HUDEP-2 (cell line): Measurements from ENCODE around the gene GRIN3B.
A peak's percentile ranks its signal among the peaks of the same experiment; 100 is the strongest.
"Not testable (repeated sequence)": the region's sequence is repeated elsewhere in the genome, so short reads cannot be mapped to it uniquely, and the experiment has no call there.

Source experiments
- DNase-seq, 76 experiments: peaks; one replicate each; lab custom pipeline; 2025; ENCODE audit not compliant: unreplicated experiment in 76 of 76; lab: John Stamatoyannopoulos, UW

GRIN3B gene

DNA sequence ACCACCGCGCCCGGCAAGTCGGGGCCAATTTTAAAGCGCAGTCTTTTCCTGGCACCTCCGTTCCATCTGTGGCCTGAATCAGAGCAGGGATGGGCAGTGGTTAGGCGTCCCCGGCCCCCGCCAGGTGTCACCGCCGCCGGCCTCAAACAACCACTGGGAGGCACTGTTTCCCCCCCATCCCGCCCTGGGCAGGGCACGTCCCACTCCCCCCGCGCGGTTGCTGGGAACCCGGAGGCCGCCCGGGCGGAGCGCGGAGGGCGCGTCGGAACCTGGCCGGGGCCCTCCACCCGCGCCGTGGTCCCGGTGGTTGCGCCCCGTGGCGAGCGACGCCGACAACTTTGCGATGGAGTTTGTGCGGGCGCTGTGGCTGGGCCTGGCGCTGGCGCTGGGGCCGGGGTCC is at the start of gene GRIN3B:
Gene GRIN3B, plus strand, starts transcription at position 325 of the 400 bp plus-strand sequence. Its CDS starts 19 bp downstream, at position 344.
- peak in 57 of 76 experiments; percentile 9 to 77 (median 52) for DNase-seq

GRCh38 chr19:952049-952679 is 48.1 kb upstream of the GRIN3B start:
- no peak for DNase-seq

DNA sequence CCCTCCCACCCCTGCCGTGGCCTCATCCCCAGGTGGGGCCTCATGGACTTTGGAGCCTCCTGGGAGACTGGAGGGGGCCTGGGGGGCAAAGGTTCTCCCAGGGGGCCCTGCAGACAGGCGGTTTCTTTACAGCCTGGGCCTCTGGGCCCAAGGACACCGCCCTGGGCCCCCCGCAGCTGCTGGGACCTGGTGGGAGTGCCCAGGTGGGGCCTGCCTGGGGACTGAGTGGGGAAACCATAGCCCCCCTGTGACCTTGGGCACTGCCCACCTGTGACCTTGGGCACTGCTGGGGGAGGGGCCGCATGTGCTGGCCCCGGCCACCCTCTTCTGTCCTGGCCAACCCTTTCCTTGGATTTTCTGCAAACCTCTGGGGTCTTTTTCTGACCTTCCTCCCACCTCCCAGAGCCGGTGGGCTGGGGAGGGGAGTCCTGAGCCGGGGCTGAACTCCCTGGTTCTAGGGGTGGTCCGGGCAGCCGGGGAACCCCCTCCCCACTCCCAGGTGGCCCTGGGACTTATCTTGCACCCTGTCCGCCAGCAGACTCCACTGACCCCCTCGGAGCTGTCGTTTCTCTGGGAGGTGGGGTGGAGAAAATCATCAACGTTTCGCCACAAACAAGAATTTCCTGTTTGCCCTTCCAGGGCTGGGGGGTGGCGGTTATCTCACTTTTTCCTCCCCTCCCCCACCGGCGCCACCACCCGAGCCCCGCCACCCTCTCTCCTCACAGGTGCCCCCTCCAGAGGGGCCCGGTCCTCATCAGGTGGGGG is 47.4 kb upstream of the GRIN3B start:
- no peak for DNase-seq

- DNase-seq = no peak
These were observed 46.6 kb upstream of the GRIN3B start for GRCh38 chr19:953445-954271.

GRCh38 chr19:954272-954671 is 45.9 kb upstream of the GRIN3B start:
- DNase-seq = no peak

- peak in 5 of 76 experiments; percentile 9 to 41 (median 20) for DNase-seq
These were observed 45.3 kb upstream of the GRIN3B start for GRCh38 chr19:954672-955494.

DNA sequence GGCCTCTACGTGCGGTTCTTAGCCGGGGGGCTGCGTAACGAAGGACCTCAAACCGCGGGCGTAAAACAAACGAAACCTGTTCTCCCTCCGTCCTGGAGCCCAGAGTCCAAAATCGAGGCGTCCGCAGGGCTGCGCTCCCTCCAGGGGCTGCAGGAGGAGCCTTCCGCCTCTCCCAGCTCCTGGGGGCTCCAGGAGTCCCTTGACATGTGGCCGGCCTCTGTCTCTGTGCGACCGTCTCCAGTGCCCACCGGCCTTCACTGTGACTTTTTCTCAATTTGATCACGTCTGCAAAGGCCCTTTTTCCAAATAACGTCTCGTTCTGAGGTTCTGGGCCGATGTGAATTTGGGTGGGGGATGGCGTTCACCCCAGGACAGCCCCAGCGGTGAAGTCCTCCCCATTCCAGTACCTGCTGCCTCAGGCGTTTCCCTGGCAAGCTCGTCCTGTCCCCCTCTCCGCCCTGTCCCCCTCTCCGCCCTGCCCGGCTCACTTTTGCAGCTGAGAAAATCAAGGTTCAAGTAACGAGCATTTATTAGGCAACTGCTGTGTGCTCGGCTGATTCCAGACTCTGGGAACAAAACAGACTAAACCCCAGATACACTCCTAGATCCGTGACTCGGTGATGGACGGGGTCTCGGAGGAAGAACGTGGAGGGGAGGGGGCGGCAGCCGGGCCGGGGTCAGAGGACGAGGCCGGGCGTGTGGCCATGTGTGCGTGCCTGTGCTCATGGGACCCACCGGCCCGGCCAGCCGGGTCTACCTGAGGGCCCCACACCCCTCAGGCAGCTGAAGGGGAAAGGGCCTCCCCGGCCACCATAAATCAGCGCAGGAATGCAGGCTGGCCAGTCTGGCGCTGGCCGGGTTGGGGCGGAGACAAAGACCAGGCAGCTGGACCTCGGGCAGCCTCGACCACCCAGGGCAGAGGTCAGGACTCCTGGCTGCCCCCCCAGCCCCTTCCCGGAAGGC is 44.1 kb upstream of the GRIN3B start:
- DNase-seq = no peak

- no peak for DNase-seq
These were observed 43.3 kb upstream of the GRIN3B start for GRCh38 chr19:956766-957440.

DNA sequence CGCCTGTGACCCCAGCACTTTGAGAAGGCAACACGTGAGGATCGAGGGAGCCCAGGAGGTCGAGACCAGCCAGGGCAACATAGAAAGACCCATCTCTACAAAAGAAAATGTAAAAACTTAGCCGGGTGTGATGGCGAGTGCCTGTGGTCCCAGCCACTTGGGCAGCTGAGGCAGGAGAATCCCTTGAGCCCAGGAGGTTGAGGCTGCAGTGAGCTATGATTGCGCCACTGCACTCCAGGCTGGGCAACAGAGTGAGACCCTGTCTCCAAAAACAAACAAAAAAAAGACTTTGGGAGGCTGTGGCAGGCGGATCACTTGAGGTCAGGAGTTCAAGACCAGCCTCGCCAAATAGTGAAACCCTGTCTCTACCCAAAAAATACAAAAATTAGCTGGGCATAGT is 42.6 kb upstream of the GRIN3B start:
- not testable (repeated sequence) for DNase-seq

GRCh38 chr19:958967-959855 is 41.0 kb upstream of the GRIN3B start:
- peak in 18 of 76 experiments; percentile 9 to 49 (median 26) for DNase-seq

DNA sequence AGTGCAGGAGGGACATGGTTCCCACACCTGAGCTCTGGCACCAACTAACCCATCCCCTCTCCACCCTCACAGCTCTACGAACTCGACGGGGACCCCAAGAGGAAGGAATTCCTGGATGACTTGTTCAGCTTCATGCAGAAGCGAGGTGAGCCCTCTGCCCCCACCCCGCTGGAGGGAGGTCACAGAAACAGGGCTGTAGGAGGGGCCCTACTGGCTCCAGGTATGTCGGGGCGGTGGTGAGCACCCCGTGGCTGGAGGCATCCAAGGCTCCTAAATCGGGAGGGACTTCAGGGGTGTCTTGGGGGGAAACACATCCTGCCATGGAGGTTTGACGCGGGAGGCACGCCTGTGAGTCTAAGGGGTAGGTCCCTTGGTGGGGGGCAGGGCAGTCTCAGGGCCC is 40.2 kb upstream of the GRIN3B start:
- DNase-seq = no peak

DNA sequence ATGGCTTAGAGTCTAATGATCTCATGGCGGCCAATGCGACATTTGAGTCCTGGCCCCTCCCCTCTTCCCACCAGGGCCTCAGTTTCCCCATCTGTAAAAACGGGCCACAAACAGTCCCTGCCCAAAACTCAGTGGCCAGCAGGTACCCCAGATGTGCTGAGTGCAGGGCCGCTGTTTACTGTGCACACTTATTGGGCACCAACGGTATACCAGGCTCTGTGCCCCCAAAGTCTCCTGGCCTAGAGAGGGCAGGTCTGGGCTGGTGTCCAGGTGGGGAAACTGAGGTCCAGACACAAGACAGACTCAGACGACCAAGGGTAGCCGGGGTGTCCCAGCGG is 39.6 kb upstream of the GRIN3B start:
- DNase-seq = no peak

GRCh38 chr19:961866-962620 is 38.2 kb upstream of the GRIN3B start:
- DNase-seq = peak in 66 of 76 experiments; percentile 22 to 87 (median 68)

DNA sequence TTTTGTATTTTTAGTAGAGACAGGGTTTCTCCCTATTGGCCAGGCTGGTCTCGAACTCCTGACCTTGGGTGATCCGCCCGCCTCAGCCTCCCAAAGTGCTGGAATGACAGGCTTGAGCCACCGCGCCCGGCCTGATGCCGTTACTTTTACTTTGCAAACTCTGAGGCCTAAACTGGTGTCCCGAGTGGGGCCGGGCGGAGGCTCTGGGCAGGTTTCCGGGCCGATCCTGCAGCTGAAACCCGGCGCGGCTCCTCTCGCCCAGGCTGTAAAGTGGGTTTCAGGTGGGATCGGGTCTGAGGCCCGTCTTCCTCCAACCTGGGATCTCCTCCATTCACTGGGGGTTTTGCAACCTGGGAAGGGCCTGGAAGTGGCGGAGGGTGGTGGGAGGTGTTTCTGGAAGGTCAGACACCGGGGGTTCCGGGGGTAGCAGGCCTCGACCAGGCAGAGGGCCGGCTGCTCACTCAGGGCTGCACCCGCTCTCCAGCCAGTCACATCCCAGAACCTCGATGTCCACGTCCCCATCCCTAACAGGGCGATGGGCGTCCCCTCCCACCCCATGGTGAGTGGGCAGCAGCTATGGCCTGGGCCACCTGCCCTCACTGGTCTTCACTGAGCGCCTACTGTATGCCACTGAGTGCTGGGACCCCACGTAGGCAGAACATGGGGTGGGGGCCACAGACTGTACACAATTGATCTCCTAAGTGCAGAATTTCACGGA is 37.4 kb upstream of the GRIN3B start:
- DNase-seq = no peak

- no peak for DNase-seq
These were observed 36.7 kb upstream of the GRIN3B start for GRCh38 chr19:963486-963951.

- DNase-seq = no peak
These were observed 36.1 kb upstream of the GRIN3B start for GRCh38 chr19:964116-964520.
